ENCODE data around the gene SAP25. TPM values are rescaled to one million over a fixed set of nuclear protein-coding genes. Genes with fewer than 3 reads are reported as not detected.

Gene SAP25
- total and polyA plus RNA-seq, 12 donors, result 0.67 to 11.3 (median 1.6) TPM; not detected in 4

DNA sequence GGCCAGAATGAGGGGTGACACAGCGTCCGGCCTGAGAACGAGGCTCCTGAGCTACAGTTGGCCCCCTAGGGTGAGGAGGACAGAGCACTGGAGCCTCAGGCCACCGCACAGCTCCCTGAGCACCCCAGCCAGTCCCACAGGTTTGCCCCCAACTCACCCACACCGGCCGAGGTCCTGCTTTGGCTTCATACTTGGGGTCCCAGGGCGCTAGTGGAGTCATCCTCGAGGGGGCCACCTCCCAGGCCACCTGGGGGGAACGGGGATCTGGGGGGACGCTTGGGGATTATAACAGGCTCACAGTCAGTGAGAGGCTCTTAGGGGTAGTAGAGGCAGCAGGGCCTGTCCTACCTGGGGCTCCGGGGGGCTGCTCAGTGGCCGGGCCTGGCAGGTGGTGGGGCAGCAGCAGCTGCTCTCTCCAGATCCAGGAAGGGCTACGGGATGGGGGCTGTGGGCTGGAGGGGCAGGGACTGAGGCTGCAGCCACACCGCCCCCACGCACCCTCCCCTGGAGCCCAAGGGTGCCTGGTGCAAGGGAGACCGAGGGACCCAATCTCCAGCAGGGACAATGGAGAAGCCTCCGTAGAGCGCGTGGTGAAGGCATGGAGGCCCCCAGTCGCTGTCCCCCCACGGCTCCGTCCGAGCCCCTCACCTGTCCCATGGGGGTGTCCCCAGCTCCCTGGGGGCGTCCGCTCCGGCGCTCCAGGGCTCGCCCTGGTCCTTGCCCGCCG lies 588 bp downstream of the SAP25 start:
- Histone ChIP-seq H3K4me3 (no peak overlapping the region), H3K4me1 (replicated peaks in 1 of 2) (peaks cover 23 to 24% of the 10 kb centered on the region in 2 donors), H3K9me3 (replicated peaks in 1 of 3) (no peaks in the 10 kb centered on the region), H3K27me3 (no peaks in the 10 kb centered on the region), H3K27ac (no peak overlapping the region), H3K36me3 (replicated peaks in 1 of 2) (peaks cover 0 to 43% of the 10 kb centered on the region in 2 donors)
- intact Hi-C loops (cut with DNase I), result loop anchor here in 1 of 2 donors (5.0 kb wide), 1 partner anchor 114 kb away; no protein-coding TSS in a partner anchor
- 77 to 100% (median 92%) methylated on average over 3 to 30 of the region's 30 CpGs for WGBS, 4 donors
- TF ChIP-seq POLR2A (IDR thresholded peaks at IDR 0.05), result no peak
- TF ChIP-seq, protein P1, sequence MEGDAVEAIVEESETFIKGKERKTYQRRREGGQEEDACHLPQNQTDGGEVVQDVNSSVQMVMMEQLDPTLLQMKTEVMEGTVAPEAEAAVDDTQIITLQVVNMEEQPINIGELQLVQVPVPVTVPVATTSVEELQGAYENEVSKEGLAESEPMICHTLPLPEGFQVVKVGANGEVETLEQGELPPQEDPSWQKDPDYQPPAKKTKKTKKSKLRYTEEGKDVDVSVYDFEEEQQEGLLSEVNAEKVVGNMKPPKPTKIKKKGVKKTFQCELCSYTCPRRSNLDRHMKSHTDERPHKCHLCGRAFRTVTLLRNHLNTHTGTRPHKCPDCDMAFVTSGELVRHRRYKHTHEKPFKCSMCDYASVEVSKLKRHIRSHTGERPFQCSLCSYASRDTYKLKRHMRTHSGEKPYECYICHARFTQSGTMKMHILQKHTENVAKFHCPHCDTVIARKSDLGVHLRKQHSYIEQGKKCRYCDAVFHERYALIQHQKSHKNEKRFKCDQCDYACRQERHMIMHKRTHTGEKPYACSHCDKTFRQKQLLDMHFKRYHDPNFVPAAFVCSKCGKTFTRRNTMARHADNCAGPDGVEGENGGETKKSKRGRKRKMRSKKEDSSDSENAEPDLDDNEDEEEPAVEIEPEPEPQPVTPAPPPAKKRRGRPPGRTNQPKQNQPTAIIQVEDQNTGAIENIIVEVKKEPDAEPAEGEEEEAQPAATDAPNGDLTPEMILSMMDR (IDR thresholded peaks at IDR 0.05), result no peak
- DNase-seq, result peak in 2 of 7 donors; percentile 42 to 53

DNA sequence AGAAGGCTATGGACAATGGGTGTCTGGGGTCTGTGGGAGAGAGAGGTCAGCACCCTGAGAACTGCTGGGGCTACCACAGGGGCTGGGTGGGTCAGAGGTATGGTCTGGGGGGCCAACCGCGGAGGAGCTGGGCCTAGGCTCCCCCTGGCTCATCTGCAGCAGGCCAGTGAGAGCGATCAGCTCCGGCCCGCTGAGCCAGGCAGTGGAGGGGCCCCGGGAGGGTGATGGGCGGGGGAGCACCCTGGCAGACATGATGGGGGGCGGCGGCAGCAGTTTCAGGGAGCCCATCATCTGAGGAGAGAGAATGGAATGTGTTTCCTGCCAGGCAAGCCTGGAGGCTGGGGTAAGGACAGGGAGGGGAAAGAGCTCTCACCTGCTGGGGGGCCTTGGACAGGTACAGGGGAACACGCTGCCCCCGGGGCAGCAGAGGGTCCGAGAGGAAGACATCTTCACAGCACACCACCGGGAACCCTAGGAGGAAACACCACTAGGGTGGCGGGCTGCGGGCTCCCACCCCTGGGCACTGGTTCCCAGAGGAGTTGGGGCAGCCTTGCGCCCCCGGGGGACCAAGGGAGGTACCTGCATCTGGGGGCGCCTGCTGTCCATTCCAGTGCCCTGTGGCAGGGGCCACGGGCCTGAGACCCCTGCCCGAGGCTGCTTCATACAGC lies 1.3 kb downstream of the SAP25 start:
- DNase-seq, result peak in 2 of 7 donors; percentile 33 to 55
- H3K36me3 ChIP-seq (replicated peaks in 1 of 2), result peaks cover 0 to 36% of the 10 kb centered on the region in 2 donors
- no peaks in the 10 kb centered on the region for H3K9me3 ChIP-seq (replicated peaks in 1 of 3)
- H3K27me3 ChIP-seq, result no peaks in the 10 kb centered on the region
- TF ChIP-seq POLR2A (IDR thresholded peaks at IDR 0.05), result no peak
- TF ChIP-seq, protein P1 (IDR thresholded peaks at IDR 0.05), result no peak
- intact Hi-C loops (cut with DNase I), result loop anchor here in 1 of 2 donors (5.0 kb wide), 1 partner anchor 115 kb away; no protein-coding TSS in a partner anchor
- WGBS, 4 donors, result 71 to 89% (median 84%) methylated on average over 7 to 20 of the region's 20 CpGs
- no peak overlapping the region for H3K4me3 ChIP-seq
- H3K4me1 ChIP-seq (replicated peaks in 1 of 2), result peaks cover 30 to 31% of the 10 kb centered on the region in 2 donors
- no peak overlapping the region for H3K27ac ChIP-seq

DNA sequence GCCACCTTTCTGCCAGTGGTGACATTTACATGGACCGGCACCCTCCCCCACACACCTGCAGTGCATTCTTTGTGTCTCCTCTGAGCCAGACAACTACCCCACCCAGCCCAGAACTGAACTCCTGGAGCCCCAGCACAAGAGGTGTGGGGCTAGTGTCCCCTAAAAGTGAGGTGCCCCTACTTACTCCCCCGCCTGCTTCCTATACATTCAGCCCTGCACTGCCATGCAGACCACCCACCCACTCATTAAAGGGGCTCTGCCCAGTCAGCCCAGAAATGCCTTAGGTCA lies 1.9 kb downstream of the SAP25 start:
- Histone ChIP-seq H3K4me3 (no peak overlapping the region), H3K27me3 (no peaks in the 10 kb centered on the region), H3K36me3 (replicated peaks in 1 of 2) (peaks cover 0 to 29% of the 10 kb centered on the region in 2 donors), H3K9me3 (replicated peaks in 1 of 3) (no peaks in the 10 kb centered on the region), H3K4me1 (replicated peaks in 1 of 2) (peaks cover 36 to 37% of the 10 kb centered on the region in 2 donors), H3K27ac (no peak overlapping the region)
- peak in 2 of 7 donors; percentile 47 to 59 for DNase-seq
- WGBS, 4 donors, result 98 to 100% (median 100%) methylated on average over 1 to 2 of the region's 2 CpGs
- intact Hi-C loops (cut with DNase I), result loop anchor here in 1 of 2 donors (5.0 kb wide), 1 partner anchor 116 kb away; no protein-coding TSS in a partner anchor
- TF ChIP-seq, protein P1 (IDR thresholded peaks at IDR 0.05), result no peak
- TF ChIP-seq POLR2A (IDR thresholded peaks at IDR 0.05), result no peak

All from adrenal gland (tissue), 12 donors.